MM.1S (cell line): ENCODE data around the gene DBP.

Experiments
- EZH2phosphoT487 ChIP-seq: fragments of 300-600 bp; sonication (generic); IDR thresholded peaks from 2 replicates; pipeline ENCODE4 v1.6.1; 2018; ENCODE audit warnings: antibody characterized with exemption, low read length
- TF ChIP-seq, protein P1 (sequence below): fragments of 300-600 bp; sonication (generic); IDR thresholded peaks from 2 replicates; pipeline ENCODE4 v1.5.1; 2016; ENCODE audit warnings: antibody characterized with exemption, low read length, mixed read lengths

DNA sequence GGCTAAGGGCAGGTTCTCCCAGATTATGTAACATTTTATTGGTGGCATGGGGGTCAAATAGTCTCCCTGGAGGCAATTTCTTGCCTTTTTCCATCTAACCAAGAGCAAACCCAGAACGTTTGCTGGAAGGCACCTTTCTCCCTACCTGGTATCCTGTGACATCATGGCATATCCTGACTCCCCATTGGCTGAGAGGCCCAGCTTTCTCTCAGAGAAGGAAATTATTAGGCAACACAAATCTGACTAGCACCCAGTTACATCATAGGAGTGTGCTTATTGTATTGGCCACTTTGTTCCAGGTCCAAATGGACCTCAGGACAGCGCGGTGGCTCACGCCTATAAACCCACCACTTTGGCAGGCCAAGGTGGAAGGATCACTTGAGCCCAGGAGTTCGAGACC, 22.6 kb upstream of the DBP start:
- TF ChIP-seq, protein P1, sequence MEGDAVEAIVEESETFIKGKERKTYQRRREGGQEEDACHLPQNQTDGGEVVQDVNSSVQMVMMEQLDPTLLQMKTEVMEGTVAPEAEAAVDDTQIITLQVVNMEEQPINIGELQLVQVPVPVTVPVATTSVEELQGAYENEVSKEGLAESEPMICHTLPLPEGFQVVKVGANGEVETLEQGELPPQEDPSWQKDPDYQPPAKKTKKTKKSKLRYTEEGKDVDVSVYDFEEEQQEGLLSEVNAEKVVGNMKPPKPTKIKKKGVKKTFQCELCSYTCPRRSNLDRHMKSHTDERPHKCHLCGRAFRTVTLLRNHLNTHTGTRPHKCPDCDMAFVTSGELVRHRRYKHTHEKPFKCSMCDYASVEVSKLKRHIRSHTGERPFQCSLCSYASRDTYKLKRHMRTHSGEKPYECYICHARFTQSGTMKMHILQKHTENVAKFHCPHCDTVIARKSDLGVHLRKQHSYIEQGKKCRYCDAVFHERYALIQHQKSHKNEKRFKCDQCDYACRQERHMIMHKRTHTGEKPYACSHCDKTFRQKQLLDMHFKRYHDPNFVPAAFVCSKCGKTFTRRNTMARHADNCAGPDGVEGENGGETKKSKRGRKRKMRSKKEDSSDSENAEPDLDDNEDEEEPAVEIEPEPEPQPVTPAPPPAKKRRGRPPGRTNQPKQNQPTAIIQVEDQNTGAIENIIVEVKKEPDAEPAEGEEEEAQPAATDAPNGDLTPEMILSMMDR, result no peak
- no peak for TF ChIP-seq EZH2phosphoT487
